WERI-Rb-1 (cell line): ENCODE data around the gene NMRK1.

Source experiments
- DNase-seq: peaks from one replicate; pipeline ENCODE4 v3.0.0-alpha.2; 2020
- H3K27ac ChIP-seq: fragments of 250-450 bp; sonication (Bioruptor Pico); 2 replicates; pipeline ENCODE4 v1.5.1; 2020; ENCODE audit warnings: mild to moderate bottlenecking, moderate library complexity
- H3K27me3 ChIP-seq: fragments of 250-450 bp; sonication (Bioruptor Pico); 2 replicates; pipeline ENCODE4 v1.5.1; 2021; ENCODE audit warnings: mild to moderate bottlenecking, low read depth, moderate library complexity; ENCODE audit not compliant: insufficient read depth, severe bottlenecking
- H3K36me3 ChIP-seq: fragments of 250-450 bp; sonication (Bioruptor Pico); 2 replicates; pipeline ENCODE4 v1.5.1; 2020; ENCODE audit warnings: mild to moderate bottlenecking, moderate library complexity
- H3K4me3 ChIP-seq: 2 replicates; pipeline ENCODE4 v1.5.1; 2011; ENCODE audit warnings: low read depth, mild to moderate bottlenecking, control low read depth, low read length
- H3K9me3 ChIP-seq: fragments of 250-450 bp; sonication (Bioruptor Pico); 2 replicates; pipeline ENCODE4 v1.5.1; 2021; ENCODE audit warnings: mild to moderate bottlenecking, moderate library complexity; ENCODE audit not compliant: severe bottlenecking
- CTCF ChIP-seq: IDR thresholded peaks from 2 replicates; pipeline ENCODE4 v1.5.1; 2011; ENCODE audit warnings: low read depth, mild to moderate bottlenecking, control low read depth, inconsistent platforms, low read length

NMRK1 gene

DNA sequence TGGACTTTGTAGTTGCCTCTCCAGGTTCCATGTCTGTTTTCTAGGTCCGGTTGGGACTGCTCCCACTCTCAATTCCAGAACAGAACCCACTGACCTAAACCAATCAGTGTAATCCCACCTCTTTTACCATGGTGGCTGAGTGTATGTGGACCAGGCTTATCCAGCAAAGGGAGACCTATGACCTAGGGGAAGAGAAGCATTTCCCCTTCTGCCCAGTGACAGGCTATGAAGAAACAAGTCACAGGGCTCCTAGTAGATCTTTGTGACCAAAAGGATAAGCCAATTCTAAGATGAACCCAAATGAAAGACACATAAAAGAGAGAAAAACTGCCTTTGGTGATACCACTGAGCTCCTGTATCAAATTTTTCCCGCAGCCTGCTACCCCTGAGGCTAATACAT is 6.3 kb downstream of the NMRK1 start:
- no peak for DNase-seq
- Histone ChIP-seq H3K36me3 (no peaks in the 10 kb centered on the region), H3K27me3 (no peaks in the 10 kb centered on the region), H3K4me3 (no peak overlapping the region), H3K9me3 (no peaks in the 10 kb centered on the region), H3K27ac (no peak overlapping the region)
- TF ChIP-seq CTCF = no peak

DNA sequence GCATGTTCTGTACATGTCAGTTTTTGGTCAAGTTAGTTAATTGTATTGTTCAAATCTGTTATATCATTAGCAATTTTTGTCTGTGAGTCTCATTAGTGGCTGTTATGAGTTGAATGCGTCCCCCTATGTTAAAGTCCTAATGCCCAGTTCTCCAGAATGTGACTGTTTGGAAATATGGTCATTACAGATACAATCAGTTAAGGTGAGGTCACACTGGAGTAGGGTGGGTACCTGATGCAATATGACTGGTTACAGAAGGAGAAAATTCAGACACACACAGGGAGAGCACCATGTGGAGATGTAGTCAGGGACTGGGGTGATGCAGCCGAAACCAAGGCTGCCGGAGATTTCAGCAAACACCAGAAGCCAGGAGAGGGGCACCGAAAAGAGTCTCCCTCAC is 15.1 kb downstream of the NMRK1 start:
- Histone ChIP-seq H3K27me3 (no peaks in the 10 kb centered on the region), H3K36me3 (no peaks in the 10 kb centered on the region), H3K27ac (no peak overlapping the region), H3K4me3 (no peak overlapping the region), H3K9me3 (no peaks in the 10 kb centered on the region)
- no peak for TF ChIP-seq CTCF
- no peak for DNase-seq

- Histone ChIP-seq H3K27ac (no peak overlapping the region), H3K9me3 (no peaks in the 10 kb centered on the region), H3K27me3 (no peaks in the 10 kb centered on the region), H3K4me3 (no peak overlapping the region), H3K36me3 (no peaks in the 10 kb centered on the region)
- DNase-seq = peak; percentile 22
- TF ChIP-seq CTCF = no peak
These were observed 16.3 kb downstream of the NMRK1 start for GRCh38 chr9:75071530-75072122.

DNA sequence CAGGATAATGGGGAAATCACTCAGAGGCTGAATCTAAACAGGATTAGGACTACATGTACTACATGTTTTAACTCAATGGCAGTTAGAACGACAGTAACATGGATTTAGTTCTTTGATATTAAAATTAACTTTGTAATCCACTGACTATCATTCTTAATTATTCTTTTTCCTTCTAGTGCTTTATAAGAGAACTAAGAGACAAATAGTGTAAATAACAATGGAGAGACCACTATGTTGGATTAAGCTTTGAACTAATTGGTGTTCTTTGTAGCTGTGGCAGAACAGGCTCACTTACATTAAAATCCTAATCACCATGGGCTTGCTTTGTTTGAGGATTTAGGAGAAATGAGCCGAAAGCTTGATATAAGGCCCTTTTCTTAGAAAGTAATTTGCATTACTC is 18.8 kb downstream of the NMRK1 start:
- Histone ChIP-seq H3K9me3 (no peaks in the 10 kb centered on the region), H3K27ac (no peak overlapping the region), H3K36me3 (no peaks in the 10 kb centered on the region), H3K4me3 (no peak overlapping the region), H3K27me3 (no peaks in the 10 kb centered on the region)
- no peak for TF ChIP-seq CTCF
- DNase-seq = no peak

DNA sequence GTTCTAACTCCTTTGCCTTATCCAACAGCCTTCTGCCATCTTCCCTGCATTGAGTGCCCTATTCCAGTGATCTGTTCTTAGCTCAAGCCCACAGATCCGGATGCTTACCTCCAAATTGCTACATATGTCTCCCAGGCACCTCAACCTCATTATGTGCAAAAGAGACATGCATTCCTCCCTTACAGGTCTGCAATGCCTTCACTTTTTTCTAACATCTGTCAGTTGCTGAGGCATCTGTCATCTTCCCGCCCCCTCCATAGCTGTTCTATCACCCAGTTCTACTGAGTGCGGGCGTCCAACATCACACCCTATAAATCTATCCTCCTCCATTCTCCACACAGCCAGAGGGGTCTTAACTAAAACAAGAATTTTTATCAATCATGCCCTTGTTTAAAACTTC is 20.1 kb downstream of the NMRK1 start:
- Histone ChIP-seq H3K27ac (no peak overlapping the region), H3K9me3 (no peaks in the 10 kb centered on the region), H3K4me3 (no peak overlapping the region), H3K27me3 (no peaks in the 10 kb centered on the region), H3K36me3 (no peaks in the 10 kb centered on the region)
- no peak for TF ChIP-seq CTCF
- DNase-seq = no peak

DNA sequence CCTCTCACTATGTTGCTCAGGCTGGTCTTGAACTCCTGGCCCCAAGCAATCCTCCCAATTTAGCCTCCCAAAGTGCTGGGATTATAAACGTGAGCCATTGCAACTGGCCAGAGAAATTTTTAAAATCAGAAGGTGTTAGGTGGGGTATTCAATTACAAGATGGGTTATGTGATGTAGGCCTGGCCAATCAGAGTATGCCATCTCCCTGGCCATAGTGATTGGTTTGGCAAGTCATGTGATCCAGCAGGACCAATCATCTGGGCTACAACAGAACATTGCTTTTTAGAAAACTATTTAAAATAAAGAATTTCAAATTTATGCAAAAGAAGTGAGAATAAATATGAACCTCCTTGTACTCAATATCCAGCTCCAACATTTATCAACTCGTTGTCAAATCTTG is 22.4 kb downstream of the NMRK1 start:
- no peaks in the 10 kb centered on the region for H3K27me3 ChIP-seq
- TF ChIP-seq CTCF = no peak
- no peak overlapping the region for H3K27ac ChIP-seq
- no peak for DNase-seq
- H3K4me3 ChIP-seq = no peak overlapping the region
- no peaks in the 10 kb centered on the region for H3K9me3 ChIP-seq
- H3K36me3 ChIP-seq = no peaks in the 10 kb centered on the region
